Astrocyte (in vitro differentiated cells and primary cell): Measurements from ENCODE around the gene RNPS1.

ENCODE experiments used
- EZH2 ChIP-seq: IDR thresholded peaks from 2 replicates; pipeline ENCODE4 v1.6.1; 2012; ENCODE audit warnings: mild to moderate bottlenecking, low read length, inconsistent platforms; ENCODE audit not compliant: insufficient read depth
- TF ChIP-seq, protein P1 (sequence below): IDR thresholded peaks from 2 replicates; pipeline ENCODE4 v1.5.1; 2011; ENCODE audit warnings: low read depth, mild to moderate bottlenecking, inconsistent platforms, low read length, moderate library complexity; ENCODE audit not compliant: insufficient read depth

DNA sequence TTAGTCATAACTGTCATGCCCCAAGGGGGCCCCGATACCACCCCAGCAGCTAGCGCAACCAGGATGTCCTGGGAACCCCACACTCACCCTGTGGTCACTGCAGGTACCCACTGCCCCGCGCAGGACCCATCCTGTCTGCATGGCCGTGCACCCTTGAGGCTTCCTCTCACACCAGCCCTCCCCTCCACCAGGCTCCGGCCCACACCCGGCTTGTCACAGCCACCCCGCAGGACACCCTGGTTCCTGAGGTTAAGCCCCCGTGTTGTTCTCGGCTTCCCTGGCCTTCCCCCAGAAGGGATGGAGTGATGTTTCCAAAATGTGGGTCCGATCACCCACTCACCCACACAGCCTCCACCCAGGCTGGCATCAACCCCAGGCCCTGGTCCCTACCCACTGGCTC lies 24.1 kb downstream of the RNPS1 start:
- TF ChIP-seq, protein P1, sequence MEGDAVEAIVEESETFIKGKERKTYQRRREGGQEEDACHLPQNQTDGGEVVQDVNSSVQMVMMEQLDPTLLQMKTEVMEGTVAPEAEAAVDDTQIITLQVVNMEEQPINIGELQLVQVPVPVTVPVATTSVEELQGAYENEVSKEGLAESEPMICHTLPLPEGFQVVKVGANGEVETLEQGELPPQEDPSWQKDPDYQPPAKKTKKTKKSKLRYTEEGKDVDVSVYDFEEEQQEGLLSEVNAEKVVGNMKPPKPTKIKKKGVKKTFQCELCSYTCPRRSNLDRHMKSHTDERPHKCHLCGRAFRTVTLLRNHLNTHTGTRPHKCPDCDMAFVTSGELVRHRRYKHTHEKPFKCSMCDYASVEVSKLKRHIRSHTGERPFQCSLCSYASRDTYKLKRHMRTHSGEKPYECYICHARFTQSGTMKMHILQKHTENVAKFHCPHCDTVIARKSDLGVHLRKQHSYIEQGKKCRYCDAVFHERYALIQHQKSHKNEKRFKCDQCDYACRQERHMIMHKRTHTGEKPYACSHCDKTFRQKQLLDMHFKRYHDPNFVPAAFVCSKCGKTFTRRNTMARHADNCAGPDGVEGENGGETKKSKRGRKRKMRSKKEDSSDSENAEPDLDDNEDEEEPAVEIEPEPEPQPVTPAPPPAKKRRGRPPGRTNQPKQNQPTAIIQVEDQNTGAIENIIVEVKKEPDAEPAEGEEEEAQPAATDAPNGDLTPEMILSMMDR, result no peak
- no peak for TF ChIP-seq EZH2
